Neuronal stem cell (in vitro differentiated cells): ENCODE results near the gene ANKFN1.

ENCODE experiments used
- DNase-seq: peaks from one replicate; pipeline ENCODE4 v3.0.0-alpha.2; 2013; ENCODE audit warnings: low spot score
- H2AFZ ChIP-seq: one replicate; pipeline ENCODE4 v1.6.1; 2013; ENCODE audit warnings: mild to moderate bottlenecking, low read length, inconsistent platforms
- H2AK5ac ChIP-seq: 2 replicates; pipeline ENCODE4 v1.6.1; 2013; ENCODE audit warnings: low read depth, mild to moderate bottlenecking, inconsistent platforms, low read length, moderate library complexity, mixed read lengths
- H2BK120ac ChIP-seq: 2 replicates; pipeline ENCODE4 v1.6.1; 2013; ENCODE audit warnings: low read depth, mild to moderate bottlenecking, inconsistent platforms, low read length, moderate library complexity, mixed read lengths
- H2BK12ac ChIP-seq: one replicate; pipeline ENCODE4 v1.6.1; 2013; ENCODE audit warnings: low read length, inconsistent platforms
- H2BK15ac ChIP-seq: 2 replicates; pipeline ENCODE4 v1.6.1; 2013; ENCODE audit warnings: mild to moderate bottlenecking, low read length, inconsistent platforms, mixed read lengths
- H2BK5ac ChIP-seq: one replicate; pipeline ENCODE4 v1.6.1; 2013; ENCODE audit warnings: inconsistent platforms, mild to moderate bottlenecking, low read length, moderate library complexity
- H3K14ac ChIP-seq: one replicate; pipeline ENCODE4 v1.6.1; 2013; ENCODE audit warnings: low read length, inconsistent platforms
- H3K18ac ChIP-seq: 2 replicates; pipeline ENCODE4 v1.6.1; 2013; ENCODE audit warnings: low read length, inconsistent platforms
- H3K23ac ChIP-seq: 2 replicates; pipeline ENCODE4 v1.6.1; 2013; ENCODE audit warnings: low read depth, mild to moderate bottlenecking, mixed read lengths, low read length, inconsistent platforms; ENCODE audit not compliant: poor library complexity
- H3K27ac ChIP-seq: replicated peaks from 3 replicates; pipeline ENCODE4 v1.5.1; 2013; ENCODE audit warnings: low read length, inconsistent platforms
- H3K27me3 ChIP-seq, 3 experiments: 2 replicates each; pipeline ENCODE4 v1.6.1; 2013; ENCODE audit warnings: low read length in 3 of 3, mild to moderate bottlenecking in 2 of 3, inconsistent platforms in 1 of 3, low read depth in 1 of 3, mixed read lengths in 1 of 3, moderate library complexity in 1 of 3; ENCODE audit not compliant: control insufficient read depth in 3 of 3, insufficient read depth in 3 of 3
- H3K36me3 ChIP-seq, 2 donors: replicated peaks in 1 of 2; 2 replicates each; pipeline ENCODE4 v1.6.1; 2013; ENCODE audit warnings: low read length in 2 of 2; ENCODE audit not compliant: control insufficient read depth in 2 of 2, insufficient read depth in 2 of 2
- H3K4ac ChIP-seq: 2 replicates; pipeline ENCODE4 v1.6.1; 2013; ENCODE audit warnings: inconsistent platforms, mild to moderate bottlenecking, low read length, moderate library complexity
- H3K4me1 ChIP-seq, 2 donors: 1 replicate in 1 of 2; 2 replicates in 1 of 2; pipeline ENCODE4 v1.6.1; 2013; ENCODE audit warnings: low read length in 2 of 2, low read depth in 1 of 2; ENCODE audit not compliant: control insufficient read depth in 2 of 2, insufficient read depth in 1 of 2
- H3K4me2 ChIP-seq: one replicate; pipeline ENCODE4 v1.6.1; 2013; ENCODE audit warnings: mild to moderate bottlenecking, low read length, inconsistent platforms; ENCODE audit not compliant: insufficient read depth, poor library complexity, severe bottlenecking
- H3K4me3 ChIP-seq, 2 donors: 2 replicates each; pipeline ENCODE4 v1.5.1; 2013; ENCODE audit warnings: low read length in 2 of 2, mild to moderate bottlenecking in 2 of 2, inconsistent platforms in 1 of 2, moderate library complexity in 1 of 2
- H3K79me1 ChIP-seq: one replicate; pipeline ENCODE4 v1.6.1; 2013; ENCODE audit warnings: low read depth, mild to moderate bottlenecking, inconsistent platforms, low read length, moderate library complexity
- H3K9ac ChIP-seq: one replicate; pipeline ENCODE4 v1.6.1; 2013; ENCODE audit warnings: mild to moderate bottlenecking, low read depth, low read length, inconsistent platforms; ENCODE audit not compliant: poor library complexity
- H3K9me3 ChIP-seq, 2 donors: replicated peaks in 1 of 2; 2 replicates each; pipeline versions ENCODE3 to v1.6.1; 2013; ENCODE audit warnings: low read length in 2 of 2, mild to moderate bottlenecking in 2 of 2, inconsistent platforms in 1 of 2, low read depth in 1 of 2, mixed read lengths in 1 of 2, moderate library complexity in 1 of 2; ENCODE audit not compliant: control insufficient read depth in 2 of 2, insufficient read depth in 1 of 2
- H4K8ac ChIP-seq: one replicate; pipeline ENCODE4 v1.6.1; 2013; ENCODE audit warnings: low read depth, mild to moderate bottlenecking, inconsistent platforms, low read length, moderate library complexity
- H4K91ac ChIP-seq: one replicate; pipeline ENCODE4 v1.6.1; 2013; ENCODE audit warnings: low read length, low read depth, mild to moderate bottlenecking, inconsistent platforms; ENCODE audit not compliant: poor library complexity
- WGBS, 2 donors: extraction: QIAGEN DNeasy Blood & Tissue Kit; methylation state at CpG; one replicate each; pipeline ENCODE4 v1.1.7; 2013; ENCODE audit warnings: missing lambda C conversion rate in 2 of 2, mixed read lengths in 1 of 2; ENCODE audit not compliant: insufficient read length in 2 of 2, insufficient replicate concordance in 1 of 2; ENCODE audit errors: extremely low coverage in 2 of 2; 5-methylcytosine and 5-hydroxymethylcytosine counted together

ANKFN1 gene

GRCh38 chr17:56110463-56111135 lies 42.7 kb upstream of the ANKFN1 start:
- no peaks in the 10 kb centered on the region for H3K27me3 ChIP-seq
- H3K23ac ChIP-seq = no peak overlapping the region
- no peak overlapping the region for H3K4ac ChIP-seq
- no peak overlapping the region for H2BK5ac ChIP-seq
- no peak overlapping the region for H3K4me2 ChIP-seq
- H4K8ac ChIP-seq = no peak overlapping the region
- H3K9me3 ChIP-seq = no peaks in the 10 kb centered on the region
- H3K36me3 ChIP-seq = no peaks in the 10 kb centered on the region
- H3K9ac ChIP-seq = no peak overlapping the region
- no peak overlapping the region for H4K91ac ChIP-seq
- H3K27ac ChIP-seq = no peak overlapping the region
- no peak overlapping the region for H3K14ac ChIP-seq
- no peak overlapping the region for H3K4me3 ChIP-seq
- peak overlapping the region; percentile 31 for H3K18ac ChIP-seq
- no peak overlapping the region for H2BK120ac ChIP-seq
- H2BK12ac ChIP-seq = no peak overlapping the region
- H3K79me1 ChIP-seq = no peaks in the 10 kb centered on the region
- H3K4me1 ChIP-seq = peaks cover 0 to 5% of the 10 kb centered on the region in 2 donors
- DNase-seq = no peak
- H2BK15ac ChIP-seq = no peak overlapping the region
- H2AK5ac ChIP-seq = no peak overlapping the region
- no peak overlapping the region for H2AFZ ChIP-seq
- no CpG with 5 or more reads among the region's 4 CpGs for WGBS, 2 donors

- no peak overlapping the region for H3K14ac ChIP-seq
- no peak overlapping the region for H3K4me2 ChIP-seq
- no peak overlapping the region for H4K91ac ChIP-seq
- no peak overlapping the region for H3K18ac ChIP-seq
- H4K8ac ChIP-seq = no peak overlapping the region
- no peak overlapping the region for H3K4me3 ChIP-seq
- no CpG with 5 or more reads among the region's 3 CpGs for WGBS, 2 donors
- no peak overlapping the region for H3K23ac ChIP-seq
- no peak overlapping the region for H2BK5ac ChIP-seq
- no peak overlapping the region for H2BK120ac ChIP-seq
- no peak overlapping the region for H2AK5ac ChIP-seq
- no peaks in the 10 kb centered on the region for H3K27me3 ChIP-seq
- H2AFZ ChIP-seq = no peak overlapping the region
- DNase-seq = no peak
- no peaks in the 10 kb centered on the region for H3K36me3 ChIP-seq
- H3K4ac ChIP-seq = no peak overlapping the region
- H3K4me1 ChIP-seq = peaks cover 0 to 5% of the 10 kb centered on the region in 2 donors
- H3K79me1 ChIP-seq = no peaks in the 10 kb centered on the region
- H3K27ac ChIP-seq = no peak overlapping the region
- H3K9me3 ChIP-seq = peaks cover 0 to 3% of the 10 kb centered on the region in 2 donors
- H2BK12ac ChIP-seq = no peak overlapping the region
- no peak overlapping the region for H3K9ac ChIP-seq
- no peak overlapping the region for H2BK15ac ChIP-seq
These were observed 41.4 kb upstream of the ANKFN1 start for GRCh38 chr17:56111706-56112485.

GRCh38 chr17:56113486-56113885 lies 39.8 kb upstream of the ANKFN1 start:
- WGBS, 2 donors = no CpG with 5 or more reads among the region's 2 CpGs
- H3K27me3 ChIP-seq = no peaks in the 10 kb centered on the region

GRCh38 chr17:56114469-56114868 lies 38.8 kb upstream of the ANKFN1 start:
- Histone ChIP-seq H3K36me3 (no peaks in the 10 kb centered on the region), H3K79me1 (no peaks in the 10 kb centered on the region), H3K4me2 (no peak overlapping the region), H3K4me1 (peaks cover 0 to 5% of the 10 kb centered on the region in 2 donors), H3K4me3 (no peak overlapping the region), H2BK15ac (no peak overlapping the region), H2AK5ac (no peak overlapping the region), H3K9ac (no peak overlapping the region), H4K8ac (no peak overlapping the region), H2BK120ac (no peak overlapping the region), H3K4ac (no peak overlapping the region), H2AFZ (no peak overlapping the region), H2BK5ac (no peak overlapping the region), H3K18ac (no peak overlapping the region), H3K14ac (no peak overlapping the region), H4K91ac (no peak overlapping the region), H3K27ac (no peak overlapping the region), H3K9me3 (peaks cover 0 to 3% of the 10 kb centered on the region in 2 donors), H3K27me3 (no peaks in the 10 kb centered on the region), H2BK12ac (no peak overlapping the region), H3K23ac (no peak overlapping the region)
- no CpG with 5 or more reads among the region's 1 CpG for WGBS, 2 donors
- no peak for DNase-seq

More at GRCh38 chr17:56113486-56113885, 39.8 kb upstream of the ANKFN1 start:
- Histone ChIP-seq H4K8ac (no peak overlapping the region), H3K4me3 (no peak overlapping the region), H4K91ac (no peak overlapping the region), H3K27ac (no peak overlapping the region), H2BK15ac (no peak overlapping the region), H3K4ac (no peak overlapping the region), H3K4me2 (no peak overlapping the region), H3K14ac (no peak overlapping the region), H2BK12ac (no peak overlapping the region), H3K36me3 (no peaks in the 10 kb centered on the region), H3K4me1 (peaks cover 0 to 5% of the 10 kb centered on the region in 2 donors), H3K23ac (no peak overlapping the region), H3K18ac (no peak overlapping the region), H2BK5ac (no peak overlapping the region), H3K79me1 (no peaks in the 10 kb centered on the region), H2BK120ac (no peak overlapping the region), H3K9me3 (peaks cover 0 to 3% of the 10 kb centered on the region in 2 donors), H3K9ac (no peak overlapping the region), H2AK5ac (no peak overlapping the region), H2AFZ (no peak overlapping the region)
- no peak for DNase-seq
